Measurements from ENCODE around the gene CELA2B. TPM values are rescaled to one million over a fixed set of nuclear protein-coding genes. Genes with fewer than 3 reads are reported as not detected.
A peak's percentile ranks its signal among the peaks of the same experiment; 100 is the strongest.
"Not testable (repeated sequence)": the region's sequence is repeated elsewhere in the genome, so short reads cannot be mapped to it uniquely, and the experiment has no call there.

Gene CELA2B
- total RNA-seq = under 1 TPM in 1 of 2 donors, not detected in 1; 0.63 TPM
- polyA plus RNA-seq (ENCODE audit: insufficient read length in 6 of 6) = 1 to 10 TPM in 3 of 6 donors, under 1 TPM in 3; 0.66 to 1.7 (median 1.1) TPM
- long read RNA-seq, donor 1 = 0 reads
- long read RNA-seq, donor 2 = 0 reads
- long read RNA-seq, donor 3 = 0 reads
- long read RNA-seq, donor 4 = 0 reads
- long read RNA-seq, donor 5 = 0 reads
- long read RNA-seq, donor 6 = 0 reads
- long read RNA-seq, donor 7, partial matches to known transcripts = 5 of 5 reads
- long read RNA-seq, donor 7, other reads (novel, unspliced or antisense) = 0 of 5 reads
- long read RNA-seq, donor 8, partial matches to known transcripts = 0 of 7 reads
- long read RNA-seq, donor 8, other reads (novel, unspliced or antisense) = 7 of 7 reads
- long read RNA-seq, donor 9 = 0 reads
- long read RNA-seq, donor 10 = 0 reads
- long read RNA-seq, donor 11 = 0 reads
- long read RNA-seq, donor 12, partial matches to known transcripts = 0 of 8 reads
- long read RNA-seq, donor 12, other reads (novel, unspliced or antisense) = 8 of 8 reads

DNA sequence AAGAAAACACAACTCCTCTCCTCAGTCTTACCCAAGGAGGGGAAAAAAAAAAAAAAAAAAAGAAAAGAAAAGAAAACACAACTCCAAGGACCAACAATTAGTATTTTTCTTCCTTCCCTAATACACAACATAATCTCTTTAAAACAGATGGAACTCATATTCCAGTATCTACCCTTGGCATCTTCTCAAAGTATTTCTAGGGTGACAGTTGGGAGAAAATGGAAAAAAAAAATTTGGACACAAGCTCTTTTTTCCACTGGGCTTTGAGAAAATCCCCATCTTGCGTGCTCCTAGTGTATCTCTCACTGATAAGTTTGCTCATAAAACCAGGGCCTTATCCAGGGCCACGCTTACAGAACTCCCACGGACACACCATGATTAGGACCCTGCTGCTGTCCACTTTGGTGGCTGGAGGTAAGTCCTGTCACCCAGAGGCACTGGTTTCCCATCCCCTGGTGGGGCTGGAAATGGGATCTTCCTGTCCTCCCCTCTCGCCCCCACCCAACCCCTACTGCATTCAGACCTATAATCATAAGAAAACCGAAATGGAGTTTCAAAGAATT is at the start of gene CELA2B:
CELA2B (plus strand) TSS at position 353 of the 563 bp plus-strand sequence; CDS start at position 375, 22 bp downstream.
- H3K9me3 ChIP-seq = no peaks in the 10 kb centered on the region
- no peaks in the 10 kb centered on the region for H3K27me3 ChIP-seq
- DNase-seq (peak in 2 of 4 donors; percentile 71 to 74), ATAC-seq (peak; percentile 35)
- intact Hi-C loops (cut with DNase I) = no loop called here
- no peak within 1 kb of the TSS for H3K27ac ChIP-seq
- no peaks in the 10 kb centered on the region for H3K36me3 ChIP-seq
- H3K4me1 ChIP-seq = no peaks in the 10 kb centered on the region
- TF ChIP-seq, protein P1, sequence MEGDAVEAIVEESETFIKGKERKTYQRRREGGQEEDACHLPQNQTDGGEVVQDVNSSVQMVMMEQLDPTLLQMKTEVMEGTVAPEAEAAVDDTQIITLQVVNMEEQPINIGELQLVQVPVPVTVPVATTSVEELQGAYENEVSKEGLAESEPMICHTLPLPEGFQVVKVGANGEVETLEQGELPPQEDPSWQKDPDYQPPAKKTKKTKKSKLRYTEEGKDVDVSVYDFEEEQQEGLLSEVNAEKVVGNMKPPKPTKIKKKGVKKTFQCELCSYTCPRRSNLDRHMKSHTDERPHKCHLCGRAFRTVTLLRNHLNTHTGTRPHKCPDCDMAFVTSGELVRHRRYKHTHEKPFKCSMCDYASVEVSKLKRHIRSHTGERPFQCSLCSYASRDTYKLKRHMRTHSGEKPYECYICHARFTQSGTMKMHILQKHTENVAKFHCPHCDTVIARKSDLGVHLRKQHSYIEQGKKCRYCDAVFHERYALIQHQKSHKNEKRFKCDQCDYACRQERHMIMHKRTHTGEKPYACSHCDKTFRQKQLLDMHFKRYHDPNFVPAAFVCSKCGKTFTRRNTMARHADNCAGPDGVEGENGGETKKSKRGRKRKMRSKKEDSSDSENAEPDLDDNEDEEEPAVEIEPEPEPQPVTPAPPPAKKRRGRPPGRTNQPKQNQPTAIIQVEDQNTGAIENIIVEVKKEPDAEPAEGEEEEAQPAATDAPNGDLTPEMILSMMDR (IDR thresholded peaks at IDR 0.05) = no peak
- H3K4me3 ChIP-seq = no peak within 1 kb of the TSS

DNA sequence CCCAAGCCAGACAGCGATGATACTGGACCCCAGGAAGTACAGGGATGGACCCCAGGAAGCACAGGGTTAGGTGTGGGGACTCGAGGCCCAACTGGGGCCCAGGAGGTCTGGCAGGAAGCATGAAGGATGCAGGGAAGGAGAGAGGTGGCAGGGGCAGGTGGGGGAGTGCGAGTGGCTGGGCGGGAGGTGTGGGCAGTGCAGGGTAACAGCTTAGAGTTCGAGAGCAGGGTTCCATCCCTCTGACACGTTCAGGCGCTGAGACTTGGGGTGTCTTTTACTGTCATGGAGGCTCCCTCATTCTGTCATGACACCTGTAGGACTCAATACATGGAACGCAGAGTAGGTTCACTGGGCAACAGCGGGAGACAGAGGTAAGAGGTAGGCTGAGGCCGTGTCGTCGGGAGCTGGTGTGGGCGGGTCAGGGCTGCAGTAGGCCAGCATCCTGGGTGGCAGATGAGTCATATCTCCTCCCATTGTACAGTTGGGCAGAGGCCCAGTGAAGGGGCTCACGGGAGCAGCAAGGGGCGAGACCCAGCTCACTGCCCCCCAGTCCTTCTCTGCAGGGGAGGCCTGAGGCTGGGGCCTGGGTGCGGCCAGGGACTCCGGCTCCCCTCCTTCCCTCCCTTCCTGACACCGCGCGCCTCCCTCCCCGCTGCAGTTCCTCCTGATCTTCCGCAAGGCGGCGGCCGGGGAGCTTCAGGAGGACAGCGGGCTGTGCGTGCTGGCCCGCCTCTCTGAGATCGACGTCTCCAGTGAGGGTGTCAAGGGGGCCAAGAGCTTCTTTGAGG is 49.2 kb upstream of the CELA2B start:
- Histone ChIP-seq H3K4me3 (no peak overlapping the region), H3K4me1 (peaks cover 0 to 83% of the 10 kb centered on the region in 2 donors)

DNA sequence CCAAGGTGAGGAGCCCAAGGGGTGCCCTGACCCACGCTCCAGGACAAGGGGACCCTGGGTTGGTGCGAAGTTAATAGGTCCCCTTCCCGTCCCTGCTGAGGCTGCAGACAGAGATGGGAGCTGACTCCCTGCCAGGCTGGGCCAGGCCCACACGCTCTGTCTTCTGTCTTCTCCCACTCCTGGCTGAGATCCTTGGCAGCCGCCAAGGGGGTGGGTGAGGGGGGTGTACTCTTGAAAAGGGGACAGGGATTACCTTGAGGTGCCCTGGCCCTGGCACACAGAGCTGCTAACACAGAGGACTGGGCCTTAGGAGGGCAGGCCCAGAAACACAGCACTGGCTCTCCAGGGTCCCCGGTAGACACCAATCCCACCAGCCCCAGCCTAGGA is 48.6 kb upstream of the CELA2B start:
- intact Hi-C loops (cut with DNase I) = no loop called here
- Histone ChIP-seq H3K9me3 (no peaks in the 10 kb centered on the region), H3K36me3 (peaks cover 0 to 81% of the 10 kb centered on the region in 2 donors), H3K27ac (no peak overlapping the region), H3K4me3 (no peak overlapping the region), H3K27me3 (no peaks in the 10 kb centered on the region), H3K4me1 (peaks cover 0 to 77% of the 10 kb centered on the region in 2 donors)
- ATAC-seq (no peak), DNase-seq (no peak)
- TF ChIP-seq, protein P1 (IDR thresholded peaks at IDR 0.05) = no peak

More for the DNA sequence above, 49.2 kb upstream of the CELA2B start:
- Histone ChIP-seq H3K27ac (no peak overlapping the region), H3K36me3 (peaks cover 0 to 80% of the 10 kb centered on the region in 2 donors), H3K9me3 (no peaks in the 10 kb centered on the region), H3K27me3 (no peaks in the 10 kb centered on the region)
- ATAC-seq (no peak), DNase-seq (peak in 1 of 4 donors; percentile 50)
- intact Hi-C loops (cut with DNase I) = no loop called here
- TF ChIP-seq, protein P1 (IDR thresholded peaks at IDR 0.05) = peak in 1 of 2 donors; percentile 18

DNA sequence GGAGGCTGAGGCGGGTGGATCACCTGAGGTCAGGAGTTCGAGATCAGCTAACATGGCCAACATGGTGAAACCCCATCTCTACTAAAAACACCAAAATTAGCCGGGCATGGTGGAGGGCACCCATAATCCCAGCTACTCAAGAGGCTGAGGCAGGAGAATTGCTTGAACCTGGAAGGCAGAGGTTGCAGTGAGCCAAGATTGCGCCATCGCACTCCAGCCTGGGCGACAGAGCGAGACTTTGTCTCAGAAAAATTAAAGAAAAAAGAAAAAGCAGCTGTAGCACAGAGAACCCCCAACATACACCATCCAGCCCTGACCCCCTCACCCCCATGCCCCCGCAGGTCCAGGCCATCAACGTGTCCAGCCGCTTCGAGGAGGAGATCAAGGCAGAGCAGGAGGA is 47.7 kb upstream of the CELA2B start:
- ATAC-seq; H3K9me3 ChIP-seq; H3K27me3 ChIP-seq; H3K27ac ChIP-seq; H3K4me3 ChIP-seq; DNase-seq; intact Hi-C loops (cut with DNase I): not testable (repeated sequence)
- peaks cover 0 to 68% of the 10 kb centered on the region in 2 donors for H3K4me1 ChIP-seq
- peaks cover 0 to 81% of the 10 kb centered on the region in 2 donors for H3K36me3 ChIP-seq

DNA sequence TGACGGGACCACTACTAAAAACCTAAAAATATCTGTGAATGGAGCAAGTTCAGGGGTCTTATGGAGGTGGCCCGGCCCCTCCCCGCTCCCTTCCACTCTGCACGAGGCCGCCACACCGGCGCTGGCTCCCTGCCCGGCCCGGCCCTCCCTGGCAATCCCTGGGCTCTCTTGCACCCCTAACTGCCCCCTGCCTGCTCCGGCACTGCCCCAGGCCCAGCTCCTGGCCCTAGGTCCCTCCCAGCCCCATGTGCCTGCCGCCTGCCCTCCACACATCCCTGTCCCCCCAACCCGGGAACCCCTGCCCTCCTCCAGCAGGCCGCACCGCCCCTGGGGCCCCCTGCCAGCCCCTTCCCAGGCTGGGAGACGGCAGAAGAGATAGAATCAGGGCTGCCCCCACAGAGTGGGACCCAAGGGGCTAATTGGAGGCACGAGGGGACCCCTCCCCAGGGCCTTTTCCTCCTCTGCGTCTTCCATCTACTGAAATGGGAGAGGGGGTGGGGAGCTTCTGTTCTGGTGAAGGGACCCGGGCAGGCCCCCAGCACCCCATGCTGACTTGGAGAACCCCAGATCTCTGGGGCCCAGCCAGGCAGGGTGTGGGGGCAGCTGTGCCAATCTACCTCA is 47.0 kb upstream of the CELA2B start:
- intact Hi-C loops (cut with DNase I) = no loop called here
- no peaks in the 10 kb centered on the region for H3K27me3 ChIP-seq
- peaks cover 0 to 64% of the 10 kb centered on the region in 2 donors for H3K4me1 ChIP-seq
- ATAC-seq (no peak), DNase-seq (no peak)
- H3K4me3 ChIP-seq = no peak overlapping the region
- TF ChIP-seq, protein P1 (IDR thresholded peaks at IDR 0.05) = no peak
- peaks cover 0 to 76% of the 10 kb centered on the region in 2 donors for H3K36me3 ChIP-seq
- H3K9me3 ChIP-seq = no peaks in the 10 kb centered on the region
- H3K27ac ChIP-seq = peak overlapping the region in 1 of 2 donors; percentile 20
